Peyer's patch (tissue), 4 donors: ENCODE measurements around the gene PAX9.

Experiments used
- POLR2A ChIP-seq, 2 donors: fragments of 450-650 bp; IDR thresholded peaks; one replicate each; pipeline ENCODE4 v1.5.1; 2017; ENCODE audit warnings: antibody characterized with exemption in 2 of 2, mild to moderate bottlenecking in 2 of 2, moderate library complexity in 2 of 2
- TF ChIP-seq, protein P1 (sequence below), 6 experiments: fragments of 450-650 bp in 4 of 6; fragments of 200-600 bp in 2 of 6; sonication (generic) in 1 of 6; IDR thresholded peaks; one replicate each; pipeline ENCODE4 v1.5.1; 2017 to 2019; ENCODE audit warnings: antibody characterized with exemption in 6 of 6, mild to moderate bottlenecking in 3 of 6, moderate library complexity in 1 of 6

DNA sequence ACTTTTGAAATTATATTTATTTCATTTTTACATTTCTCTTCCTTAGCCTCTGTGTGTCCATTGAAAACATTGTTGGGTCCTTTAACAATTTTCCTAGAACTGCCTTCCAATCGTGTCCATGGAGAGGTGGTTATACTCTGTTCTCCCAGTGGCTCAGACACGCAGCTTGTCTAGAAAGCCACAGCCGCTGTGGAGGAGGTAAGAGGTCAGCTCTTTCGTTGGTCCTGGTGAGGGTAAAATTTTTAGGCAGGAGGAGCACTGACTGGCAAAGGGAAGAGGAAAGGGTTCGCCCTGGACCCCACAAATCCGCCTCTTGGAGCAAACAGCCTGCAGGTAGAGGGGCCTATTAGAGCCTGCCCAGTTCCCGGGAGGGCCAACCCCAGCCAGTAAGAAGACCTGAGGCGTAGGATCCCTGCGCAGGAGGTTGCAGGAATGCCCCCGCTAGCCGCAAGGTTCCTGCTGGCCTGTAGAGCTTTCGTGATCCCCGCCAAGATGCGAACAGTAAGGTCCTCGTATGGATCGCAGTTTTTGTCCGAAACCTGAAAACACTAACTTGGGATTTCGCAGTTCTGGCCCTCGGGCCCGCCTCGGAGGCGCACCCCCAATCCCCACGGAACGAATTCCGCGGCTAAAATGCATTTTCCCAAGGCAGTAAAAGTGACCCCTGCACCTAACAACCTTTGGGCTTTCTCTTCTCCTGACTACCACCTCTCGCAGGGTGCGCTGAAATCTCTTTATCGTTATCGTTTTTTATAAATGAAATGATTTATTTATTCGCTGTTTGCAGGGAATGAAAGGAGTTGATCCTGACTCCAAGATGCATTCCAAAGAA, 7.5 kb upstream of the PAX9 start:
- TF ChIP-seq, protein P1, sequence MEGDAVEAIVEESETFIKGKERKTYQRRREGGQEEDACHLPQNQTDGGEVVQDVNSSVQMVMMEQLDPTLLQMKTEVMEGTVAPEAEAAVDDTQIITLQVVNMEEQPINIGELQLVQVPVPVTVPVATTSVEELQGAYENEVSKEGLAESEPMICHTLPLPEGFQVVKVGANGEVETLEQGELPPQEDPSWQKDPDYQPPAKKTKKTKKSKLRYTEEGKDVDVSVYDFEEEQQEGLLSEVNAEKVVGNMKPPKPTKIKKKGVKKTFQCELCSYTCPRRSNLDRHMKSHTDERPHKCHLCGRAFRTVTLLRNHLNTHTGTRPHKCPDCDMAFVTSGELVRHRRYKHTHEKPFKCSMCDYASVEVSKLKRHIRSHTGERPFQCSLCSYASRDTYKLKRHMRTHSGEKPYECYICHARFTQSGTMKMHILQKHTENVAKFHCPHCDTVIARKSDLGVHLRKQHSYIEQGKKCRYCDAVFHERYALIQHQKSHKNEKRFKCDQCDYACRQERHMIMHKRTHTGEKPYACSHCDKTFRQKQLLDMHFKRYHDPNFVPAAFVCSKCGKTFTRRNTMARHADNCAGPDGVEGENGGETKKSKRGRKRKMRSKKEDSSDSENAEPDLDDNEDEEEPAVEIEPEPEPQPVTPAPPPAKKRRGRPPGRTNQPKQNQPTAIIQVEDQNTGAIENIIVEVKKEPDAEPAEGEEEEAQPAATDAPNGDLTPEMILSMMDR (IDR thresholded peaks at IDR 0.05) = no peak
- TF ChIP-seq POLR2A (IDR thresholded peaks at IDR 0.05) = no peak
